Fibroblast of lung (primary cell): ENCODE results near the gene CAMTA1. TPM values are rescaled to one million over a fixed set of nuclear protein-coding genes. Genes with fewer than 3 reads are reported as not detected.

ENCODE experiments used
- DNase-seq, 2 donors: peaks; one replicate each; pipeline versions ENCODE4 v3.0.0 to v3.0.0-alpha.2; 2010; ENCODE audit warnings: low read depth in 2 of 2
- H2AFZ ChIP-seq: 2 replicates; pipeline ENCODE4 v1.5.1; 2012; ENCODE audit warnings: low read length, control low read depth, inconsistent platforms
- H3K27ac ChIP-seq: 2 replicates; pipeline ENCODE4 v1.5.1; 2011; ENCODE audit warnings: low read length, control low read depth; ENCODE audit not compliant: insufficient read depth
- H3K27me3 ChIP-seq: 2 replicates; pipeline ENCODE4 v1.5.1; 2011; ENCODE audit warnings: mild to moderate bottlenecking, low read length; ENCODE audit not compliant: control insufficient read depth, insufficient read depth
- H3K36me3 ChIP-seq: 2 replicates; pipeline ENCODE4 v1.5.1; 2011; ENCODE audit warnings: low read length; ENCODE audit not compliant: control insufficient read depth, insufficient read depth
- H3K4me1 ChIP-seq: 2 replicates; pipeline ENCODE4 v1.5.1; 2011; ENCODE audit warnings: low read length; ENCODE audit not compliant: control insufficient read depth, insufficient read depth; ENCODE audit errors: extremely low read depth
- H3K4me2 ChIP-seq: 2 replicates; pipeline ENCODE4 v1.5.1; 2011; ENCODE audit warnings: low read length, control low read depth; ENCODE audit not compliant: insufficient read depth; ENCODE audit errors: extremely low read depth
- H3K4me3 ChIP-seq, 4 experiments: fragments of 200-600 bp in 1 of 4; sonication (generic) in 1 of 4; replicated peaks in 1 of 4; 2 replicates each; pipeline ENCODE4 v1.5.1; 2011 to 2016; ENCODE audit warnings: low read length in 4 of 4, low read depth in 3 of 4, mild to moderate bottlenecking in 3 of 4, control low read depth in 2 of 4, inconsistent platforms in 1 of 4, mixed read lengths in 1 of 4; ENCODE audit not compliant: insufficient read depth in 1 of 4; ENCODE audit errors: control extremely low read depth in 1 of 4
- H3K79me2 ChIP-seq: 2 replicates; pipeline ENCODE4 v1.5.1; 2012; ENCODE audit warnings: mild to moderate bottlenecking, low read length, inconsistent platforms; ENCODE audit not compliant: control insufficient read depth, insufficient read depth
- H3K9ac ChIP-seq: 2 replicates; pipeline ENCODE4 v1.5.1; 2011; ENCODE audit warnings: mild to moderate bottlenecking, low read length, control low read depth; ENCODE audit not compliant: insufficient read depth
- H3K9me3 ChIP-seq: 2 replicates; pipeline ENCODE4 v1.5.1; 2012; ENCODE audit warnings: low read depth, low read length; ENCODE audit not compliant: control insufficient read depth, insufficient read depth
- H4K20me1 ChIP-seq: 2 replicates; pipeline ENCODE4 v1.5.1; 2011; ENCODE audit warnings: low read length; ENCODE audit not compliant: control insufficient read depth, insufficient read depth; ENCODE audit errors: extremely low read depth
- EZH2 ChIP-seq: IDR thresholded peaks from 2 replicates; pipeline ENCODE4 v1.5.1; 2012; ENCODE audit warnings: low read length, control low read depth, mild to moderate bottlenecking; ENCODE audit errors: missing control alignments
- polyA plus RNA-seq, 2 donors: library from polyadenylated mRNA; depleted of rRNA in 1 of 2; stranded (reverse) in 1 of 2; unstranded in 1 of 2; fragments of >200 nt; gene quantifications; 2 replicates each; pipeline ENCODE4 v1.2.1, GENCODE V29; 2011 to 2012; ENCODE audit warnings: missing spikeins in 1 of 2
- total RNA-seq: library from RNA; depleted of rRNA; stranded (reverse); fragments of >200 nt; gene quantifications from 2 replicates; pipeline ENCODE4 v1.2.1, GENCODE V29; 2014
- TF ChIP-seq, protein P1 (sequence below), 2 donors: IDR thresholded peaks in 1 of 2; conservative IDR thresholded peaks in 1 of 2; 1 replicate in 1 of 2; 2 replicates in 1 of 2; pipeline ENCODE4 v1.5.1; 2011 to 2012; ENCODE audit warnings: low read length in 2 of 2, control low read depth in 1 of 2, inconsistent platforms in 1 of 2, low read depth in 1 of 2, mild to moderate bottlenecking in 1 of 2

Gene CAMTA1
- total and polyA plus RNA-seq, 2 donors (not counting 1 experiment from before 2014, with no cell fraction given): 47.6 to 86.0 TPM

DNA sequence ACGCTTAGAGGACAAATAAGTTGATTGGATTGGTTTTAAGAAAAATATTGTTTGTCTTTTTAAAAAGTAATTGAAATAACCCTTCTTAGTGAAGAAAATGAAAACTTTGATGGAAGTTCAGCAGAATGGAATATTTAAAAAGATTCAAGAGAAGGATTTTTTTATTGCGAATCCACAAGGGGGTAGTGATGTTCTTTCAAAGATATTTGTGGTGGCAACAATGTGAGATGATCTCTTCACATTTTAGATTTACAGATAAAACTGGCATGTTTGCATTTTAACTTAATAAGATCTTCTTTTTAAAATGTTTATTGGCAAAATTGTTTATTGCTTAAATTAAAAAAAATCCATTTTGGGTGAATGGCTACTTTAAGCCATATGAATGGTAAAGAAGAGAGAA is 8.9 kb downstream of the CAMTA1 start:
- no peak overlapping the region for H3K4me3 ChIP-seq
- H3K36me3 ChIP-seq: no peaks in the 10 kb centered on the region
- H3K9ac ChIP-seq: no peak overlapping the region
- no peak overlapping the region for H3K27ac ChIP-seq
- no peaks in the 10 kb centered on the region for H3K9me3 ChIP-seq
- no peak for TF ChIP-seq EZH2
- TF ChIP-seq, protein P1, sequence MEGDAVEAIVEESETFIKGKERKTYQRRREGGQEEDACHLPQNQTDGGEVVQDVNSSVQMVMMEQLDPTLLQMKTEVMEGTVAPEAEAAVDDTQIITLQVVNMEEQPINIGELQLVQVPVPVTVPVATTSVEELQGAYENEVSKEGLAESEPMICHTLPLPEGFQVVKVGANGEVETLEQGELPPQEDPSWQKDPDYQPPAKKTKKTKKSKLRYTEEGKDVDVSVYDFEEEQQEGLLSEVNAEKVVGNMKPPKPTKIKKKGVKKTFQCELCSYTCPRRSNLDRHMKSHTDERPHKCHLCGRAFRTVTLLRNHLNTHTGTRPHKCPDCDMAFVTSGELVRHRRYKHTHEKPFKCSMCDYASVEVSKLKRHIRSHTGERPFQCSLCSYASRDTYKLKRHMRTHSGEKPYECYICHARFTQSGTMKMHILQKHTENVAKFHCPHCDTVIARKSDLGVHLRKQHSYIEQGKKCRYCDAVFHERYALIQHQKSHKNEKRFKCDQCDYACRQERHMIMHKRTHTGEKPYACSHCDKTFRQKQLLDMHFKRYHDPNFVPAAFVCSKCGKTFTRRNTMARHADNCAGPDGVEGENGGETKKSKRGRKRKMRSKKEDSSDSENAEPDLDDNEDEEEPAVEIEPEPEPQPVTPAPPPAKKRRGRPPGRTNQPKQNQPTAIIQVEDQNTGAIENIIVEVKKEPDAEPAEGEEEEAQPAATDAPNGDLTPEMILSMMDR (conservative IDR thresholded peaks at IDR 0.05 in 1 of 2, IDR thresholded peaks at IDR 0.05 in 1 of 2; ENCODE audit: low read depth in 1 of 2, low read length in 2 of 2): peak; percentile 26 to 30
- no peak overlapping the region for H3K4me2 ChIP-seq
- no peaks in the 10 kb centered on the region for H3K27me3 ChIP-seq
- H4K20me1 ChIP-seq: no peaks in the 10 kb centered on the region
- DNase-seq: peak; percentile 55 to 79
- no peak overlapping the region for H2AFZ ChIP-seq
- peaks cover 2% of the 10 kb centered on the region for H3K4me1 ChIP-seq
- H3K79me2 ChIP-seq: peaks cover 39% of the 10 kb centered on the region

DNA sequence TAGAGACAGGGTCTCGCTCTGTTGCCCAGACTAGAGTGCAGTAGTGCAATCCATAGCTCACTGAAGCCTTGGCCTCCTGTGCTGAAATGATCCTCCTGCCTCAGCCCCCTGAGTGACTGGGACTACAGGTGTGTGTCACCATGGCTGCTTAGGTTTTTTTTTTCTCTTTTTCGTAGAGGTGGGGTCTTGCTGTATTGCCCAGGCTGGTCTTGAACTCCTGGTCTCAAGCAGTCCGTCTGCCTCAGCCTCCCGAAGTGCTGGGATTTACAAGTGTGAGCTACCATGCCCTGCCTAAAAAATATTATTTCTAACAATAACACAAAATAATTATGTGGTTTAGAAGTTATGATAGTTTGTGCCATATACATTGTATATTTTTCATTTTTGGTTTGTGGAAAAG is 9.9 kb downstream of the CAMTA1 start:
- Histone ChIP-seq H3K9ac (no peak overlapping the region), H3K27me3 (no peaks in the 10 kb centered on the region), H3K36me3 (no peaks in the 10 kb centered on the region), H3K4me3 (no peak overlapping the region), H3K4me2 (peak overlapping the region; percentile 35), H3K9me3 (no peaks in the 10 kb centered on the region), H2AFZ (no peak overlapping the region), H3K4me1 (peaks cover 7% of the 10 kb centered on the region), H3K79me2 (peaks cover 39% of the 10 kb centered on the region), H3K27ac (peak overlapping the region; percentile 51), H4K20me1 (no peaks in the 10 kb centered on the region)
- TF ChIP-seq, protein P1 (conservative IDR thresholded peaks at IDR 0.05 in 1 of 2, IDR thresholded peaks at IDR 0.05 in 1 of 2; ENCODE audit: low read depth in 1 of 2, low read length in 2 of 2): no peak
- no peak for TF ChIP-seq EZH2
- DNase-seq: no peak

DNA sequence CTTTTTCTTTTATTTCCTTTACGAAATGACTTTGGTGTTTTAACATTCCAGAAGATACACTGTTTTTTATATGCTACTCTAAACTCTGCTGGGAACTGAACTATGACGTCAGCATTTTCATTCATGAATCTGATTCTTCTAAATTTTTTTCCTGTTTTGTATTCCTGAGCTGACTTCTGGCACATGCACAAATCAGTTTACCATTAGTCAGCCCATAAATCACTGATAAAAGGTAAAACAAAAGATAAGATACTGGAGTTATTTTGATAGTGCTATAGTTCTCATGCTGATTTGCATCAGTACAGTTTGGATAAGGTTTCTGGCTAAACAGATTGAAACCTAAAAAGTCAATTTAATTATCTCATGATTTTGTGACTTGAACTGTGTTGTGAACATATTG is 10.4 kb downstream of the CAMTA1 start:
- Histone ChIP-seq H3K79me2 (peaks cover 36% of the 10 kb centered on the region), H3K4me2 (no peak overlapping the region), H3K36me3 (no peaks in the 10 kb centered on the region), H2AFZ (no peak overlapping the region), H3K9me3 (no peaks in the 10 kb centered on the region), H3K4me3 (no peak overlapping the region), H3K27me3 (no peaks in the 10 kb centered on the region), H3K9ac (no peak overlapping the region), H3K4me1 (peaks cover 8% of the 10 kb centered on the region), H4K20me1 (no peaks in the 10 kb centered on the region), H3K27ac (peak overlapping the region; percentile 53)
- TF ChIP-seq EZH2: no peak
- TF ChIP-seq, protein P1 (conservative IDR thresholded peaks at IDR 0.05 in 1 of 2, IDR thresholded peaks at IDR 0.05 in 1 of 2; ENCODE audit: low read depth in 1 of 2, low read length in 2 of 2): no peak
- DNase-seq: peak; percentile 89 to 92
